ENCODE measurements around the gene RHBDD3.

DNA sequence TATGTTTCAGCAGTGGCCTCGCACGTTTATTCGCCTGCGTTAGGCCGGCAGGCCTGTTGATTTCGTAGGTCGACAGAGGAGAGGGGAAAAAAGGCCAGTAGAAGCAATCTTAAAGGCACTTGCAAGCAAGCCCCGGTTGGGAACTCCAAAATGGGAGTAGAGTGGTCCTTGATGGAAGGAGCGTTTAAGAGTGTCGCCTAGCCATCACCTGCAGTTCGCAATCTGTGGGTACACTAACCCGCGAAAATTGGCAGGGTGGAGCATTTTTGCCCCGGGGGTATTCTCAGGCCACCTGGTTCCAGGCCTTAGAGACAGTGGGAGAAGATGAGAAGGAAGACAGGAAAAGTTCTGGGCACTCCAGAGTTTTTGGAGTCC lies 1.4 kb upstream of the RHBDD3 start:
- TF ChIP-seq, protein P1, sequence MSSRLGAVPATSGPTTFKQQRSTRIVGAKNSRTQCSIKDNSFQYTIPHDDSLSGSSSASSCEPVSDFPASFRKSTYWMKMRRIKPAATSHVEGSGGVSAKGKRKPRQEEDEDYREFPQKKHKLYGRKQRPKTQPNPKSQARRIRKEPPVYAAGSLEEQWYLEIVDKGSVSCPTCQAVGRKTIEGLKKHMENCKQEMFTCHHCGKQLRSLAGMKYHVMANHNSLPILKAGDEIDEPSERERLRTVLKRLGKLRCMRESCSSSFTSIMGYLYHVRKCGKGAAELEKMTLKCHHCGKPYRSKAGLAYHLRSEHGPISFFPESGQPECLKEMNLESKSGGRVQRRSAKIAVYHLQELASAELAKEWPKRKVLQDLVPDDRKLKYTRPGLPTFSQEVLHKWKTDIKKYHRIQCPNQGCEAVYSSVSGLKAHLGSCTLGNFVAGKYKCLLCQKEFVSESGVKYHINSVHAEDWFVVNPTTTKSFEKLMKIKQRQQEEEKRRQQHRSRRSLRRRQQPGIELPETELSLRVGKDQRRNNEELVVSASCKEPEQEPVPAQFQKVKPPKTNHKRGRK (tag; IDR thresholded peaks at IDR 0.05) = no peak
- TF ChIP-seq HIVEP1 (CRISPR knock-in tag; IDR thresholded peaks at IDR 0.05) (no peak), EZH2 (IDR thresholded peaks at IDR 0.05; ENCODE audit: borderline replicate concordance, low read depth, low read length) (no peak), ZNF75A (CRISPR knock-in tag; IDR thresholded peaks at IDR 0.05) (no peak), ZNF263 (CRISPR knock-in tag; IDR thresholded peaks at IDR 0.05; ENCODE audit: borderline replicate concordance) (no peak), KDM5B (IDR thresholded peaks at IDR 0.05; ENCODE audit: insufficient replicate concordance, low read depth, low read length) (no peak), HNRNPH1 (optimal IDR thresholded peaks at IDR 0.05; ENCODE audit: low read depth, low read length) (no peak)
- TF ChIP-seq, protein P2, sequence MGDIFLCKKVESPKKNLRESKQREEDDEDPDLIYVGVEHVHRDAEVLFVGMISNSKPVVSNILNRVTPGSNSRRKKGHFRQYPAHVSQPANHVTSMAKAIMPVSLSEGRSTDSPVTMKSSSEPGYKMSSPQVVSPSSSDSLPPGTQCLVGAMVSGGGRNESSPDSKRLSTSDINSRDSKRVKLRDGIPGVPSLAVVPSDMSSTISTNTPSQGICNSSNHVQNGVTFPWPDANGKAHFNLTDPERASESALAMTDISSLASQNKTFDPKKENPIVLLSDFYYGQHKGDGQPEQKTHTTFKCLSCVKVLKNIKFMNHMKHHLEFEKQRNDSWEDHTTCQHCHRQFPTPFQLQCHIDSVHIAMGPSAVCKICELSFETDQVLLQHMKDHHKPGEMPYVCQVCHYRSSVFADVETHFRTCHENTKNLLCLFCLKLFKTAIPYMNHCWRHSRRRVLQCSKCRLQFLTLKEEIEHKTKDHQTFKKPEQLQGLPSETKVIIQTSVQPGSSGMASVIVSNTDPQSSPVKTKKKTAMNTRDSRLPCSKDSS (IDR thresholded peaks at IDR 0.05; ENCODE audit: low read depth, partially characterized antibody) = no peak
- TF ChIP-seq, protein P3, sequence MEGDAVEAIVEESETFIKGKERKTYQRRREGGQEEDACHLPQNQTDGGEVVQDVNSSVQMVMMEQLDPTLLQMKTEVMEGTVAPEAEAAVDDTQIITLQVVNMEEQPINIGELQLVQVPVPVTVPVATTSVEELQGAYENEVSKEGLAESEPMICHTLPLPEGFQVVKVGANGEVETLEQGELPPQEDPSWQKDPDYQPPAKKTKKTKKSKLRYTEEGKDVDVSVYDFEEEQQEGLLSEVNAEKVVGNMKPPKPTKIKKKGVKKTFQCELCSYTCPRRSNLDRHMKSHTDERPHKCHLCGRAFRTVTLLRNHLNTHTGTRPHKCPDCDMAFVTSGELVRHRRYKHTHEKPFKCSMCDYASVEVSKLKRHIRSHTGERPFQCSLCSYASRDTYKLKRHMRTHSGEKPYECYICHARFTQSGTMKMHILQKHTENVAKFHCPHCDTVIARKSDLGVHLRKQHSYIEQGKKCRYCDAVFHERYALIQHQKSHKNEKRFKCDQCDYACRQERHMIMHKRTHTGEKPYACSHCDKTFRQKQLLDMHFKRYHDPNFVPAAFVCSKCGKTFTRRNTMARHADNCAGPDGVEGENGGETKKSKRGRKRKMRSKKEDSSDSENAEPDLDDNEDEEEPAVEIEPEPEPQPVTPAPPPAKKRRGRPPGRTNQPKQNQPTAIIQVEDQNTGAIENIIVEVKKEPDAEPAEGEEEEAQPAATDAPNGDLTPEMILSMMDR (IDR thresholded peaks at IDR 0.05 in 2 of 3, conservative IDR thresholded peaks at IDR 0.05 in 1 of 3; ENCODE audit: insufficient read depth in 2 of 3, low read depth in 1 of 3, low read length in 3 of 3) = no peak

All from K562 (cell line).